ENCODE data around the gene HTR7.
A peak's percentile ranks its signal among the peaks of the same experiment; 100 is the strongest.

The HTR7 gene

DNA sequence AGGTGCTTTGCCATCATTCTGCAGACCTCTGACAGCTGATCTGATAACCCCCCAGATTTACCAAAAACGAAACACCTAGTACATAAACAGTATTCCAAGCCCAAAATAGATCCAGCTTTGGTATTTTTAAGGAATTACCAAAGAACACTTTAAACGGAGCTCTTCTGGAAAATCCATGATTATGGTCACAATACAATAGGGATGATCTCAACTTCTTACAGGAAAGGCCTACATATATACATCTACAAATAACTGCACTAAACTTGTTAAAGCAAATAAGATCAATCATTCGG lies 69.7 kb downstream of the HTR7 start:
- Histone ChIP-seq H3K27ac (no peak overlapping the region), H3K27me3 (no peaks in the 10 kb centered on the region), H3K4me1 (peaks cover 20 to 36% (median 32%) of the 10 kb centered on the region in 10 experiments), H3K4me2 (peak overlapping the region in 7 of 11 experiments; percentile 60 to 82 (median 70); a peak in 10 of 22 replicates), H3K4me3 (no peak overlapping the region), H3K36me3 (no peaks in the 10 kb centered on the region), H3K9me3 (replicated peaks in 1 of 11) (no peaks in the 10 kb centered on the region), H4K20me1 (peaks cover 0 to 83% (median 0%) of the 10 kb centered on the region in 11 experiments; a peak in 5 of 22 replicates), H3K9ac (no peak overlapping the region)
- no peak for TF ChIP-seq Cebpa-rat (IDR thresholded peaks at IDR 0.05)

DNA sequence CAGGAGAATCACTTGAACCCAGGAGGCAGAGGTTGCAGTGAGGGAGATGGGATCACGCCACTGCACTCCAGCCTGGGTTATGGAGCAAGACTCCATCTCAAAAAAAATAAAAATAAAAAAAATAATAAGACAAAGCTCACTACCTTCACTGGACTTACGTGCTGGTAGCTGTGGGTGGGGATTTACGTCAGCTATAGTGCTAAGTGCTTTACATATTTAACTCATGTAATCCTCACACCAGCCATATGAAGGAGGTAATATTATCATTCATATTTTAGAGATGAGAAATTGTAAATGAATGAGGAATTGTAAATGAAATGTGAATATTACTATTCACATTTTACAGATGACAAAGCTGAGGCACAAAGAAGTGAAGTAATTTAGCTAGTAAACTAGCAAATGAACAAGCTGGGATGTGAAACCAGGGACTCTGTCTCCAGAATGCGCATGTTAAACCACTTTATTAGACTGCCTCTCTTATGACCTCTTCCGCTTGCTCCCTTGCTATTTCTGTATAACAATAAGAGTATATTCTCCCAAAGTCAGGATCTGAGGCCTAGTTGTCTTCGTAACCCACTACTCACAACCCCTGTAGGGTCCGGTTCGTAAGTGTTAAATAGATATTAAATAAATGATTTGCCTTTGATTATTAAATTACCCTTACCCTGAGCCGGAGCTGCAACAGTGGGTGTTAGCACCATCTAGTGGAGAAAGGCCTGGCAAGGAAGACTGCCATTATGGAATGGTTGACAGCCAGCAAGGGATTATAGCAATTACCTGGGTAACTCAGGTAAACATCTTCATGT lies 70.2 kb downstream of the HTR7 start:
- no peak for TF ChIP-seq Cebpa-rat (IDR thresholded peaks at IDR 0.05)
- Histone ChIP-seq H3K4me1 (peaks cover 20 to 36% (median 32%) of the 10 kb centered on the region in 10 experiments), H3K9ac (no peak overlapping the region), H3K27ac (no peak overlapping the region), H3K36me3 (no peaks in the 10 kb centered on the region), H3K4me2 (peak overlapping the region in 5 of 11 experiments; percentile 66 to 82 (median 72); a peak in 8 of 22 replicates), H3K27me3 (no peaks in the 10 kb centered on the region), H3K4me3 (no peak overlapping the region), H4K20me1 (peaks cover 0 to 80% (median 0%) of the 10 kb centered on the region in 11 experiments; a peak in 5 of 22 replicates), H3K9me3 (replicated peaks in 1 of 11) (no peaks in the 10 kb centered on the region)

DNA sequence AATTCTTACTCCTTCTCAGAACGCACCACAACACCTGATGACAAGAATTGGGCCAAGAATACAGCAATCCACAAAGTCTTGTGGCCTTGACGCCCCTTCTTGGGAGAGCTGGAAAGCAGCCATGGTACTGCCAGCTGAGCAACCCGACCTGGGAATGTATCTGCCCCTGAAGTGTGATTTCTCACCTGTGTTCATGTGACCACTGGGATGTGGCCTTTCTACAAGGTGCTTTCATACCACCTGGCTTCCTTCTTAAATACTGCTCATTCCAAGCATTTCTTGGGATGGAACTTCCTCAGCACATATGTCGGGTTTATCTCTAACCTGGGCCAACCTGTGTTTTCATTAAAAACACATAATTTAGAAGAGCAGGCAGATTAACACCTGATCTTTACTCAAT lies 72.1 kb downstream of the HTR7 start:
- Histone ChIP-seq H3K9me3 (replicated peaks in 1 of 11) (no peaks in the 10 kb centered on the region), H3K4me1 (peaks cover 20 to 36% (median 30%) of the 10 kb centered on the region in 10 experiments), H3K27ac (no peak overlapping the region), H3K27me3 (no peaks in the 10 kb centered on the region), H3K36me3 (no peaks in the 10 kb centered on the region), H3K9ac (no peak overlapping the region), H4K20me1 (peaks cover 0 to 70% (median 0%) of the 10 kb centered on the region in 11 experiments; a peak in 5 of 22 replicates), H3K4me2 (no peak overlapping the region), H3K4me3 (no peak overlapping the region)
- no peak for TF ChIP-seq Cebpa-rat (IDR thresholded peaks at IDR 0.05)

DNA sequence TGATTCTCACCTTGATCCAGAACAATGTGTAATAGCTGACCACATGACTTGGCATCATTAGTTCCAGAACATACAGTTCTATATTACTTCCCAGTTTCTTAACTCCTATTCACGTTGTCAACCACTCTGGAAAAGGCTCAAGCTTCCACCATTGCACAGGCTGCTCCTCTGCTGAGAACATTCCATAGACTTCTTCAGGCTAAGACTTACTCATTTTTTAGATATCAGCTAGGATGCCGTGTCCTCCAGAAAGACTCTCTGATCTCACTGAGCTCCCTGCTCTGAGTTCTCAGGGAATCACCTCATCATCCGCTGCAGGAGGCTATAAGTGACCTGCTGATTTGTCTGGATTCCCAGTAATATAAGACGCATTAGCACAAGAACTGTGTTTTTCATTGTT lies 73.1 kb downstream of the HTR7 start:
- Histone ChIP-seq H3K27ac (no peak overlapping the region), H3K27me3 (no peaks in the 10 kb centered on the region), H3K36me3 (no peaks in the 10 kb centered on the region), H3K4me1 (peaks cover 13 to 30% (median 20%) of the 10 kb centered on the region in 10 experiments), H3K9ac (no peak overlapping the region), H4K20me1 (peaks cover 0 to 62% (median 0%) of the 10 kb centered on the region in 11 experiments; a peak in 5 of 22 replicates), H3K4me2 (no peak overlapping the region), H3K4me3 (no peak overlapping the region), H3K9me3 (replicated peaks in 1 of 11) (no peaks in the 10 kb centered on the region)
- TF ChIP-seq Cebpa-rat (IDR thresholded peaks at IDR 0.05) = no peak

DNA sequence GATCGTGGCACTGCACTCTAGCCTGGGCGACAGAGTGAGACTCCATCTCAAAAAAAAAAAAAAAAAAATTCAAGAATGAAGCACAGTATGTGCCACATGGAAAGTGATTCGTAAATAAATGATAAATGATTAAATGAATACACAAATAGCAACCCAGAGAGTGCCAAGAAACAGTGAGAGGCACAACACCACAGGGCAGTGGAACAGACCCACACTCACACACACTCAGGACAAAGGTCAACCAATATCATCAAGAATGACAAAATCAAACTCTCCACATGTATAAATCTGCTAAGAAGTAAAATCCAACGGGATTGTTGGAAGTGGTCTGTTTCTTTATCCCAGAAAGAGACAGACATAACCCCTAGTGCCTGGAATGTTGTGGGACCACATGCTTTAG lies 77.4 kb downstream of the HTR7 start:
- H3K27me3 ChIP-seq = no peaks in the 10 kb centered on the region
- no peak overlapping the region for H3K4me2 ChIP-seq
- peaks cover 0 to 27% (median 0%) of the 10 kb centered on the region in 11 experiments; a peak in 4 of 22 replicates for H4K20me1 ChIP-seq
- no peak for TF ChIP-seq Cebpa-rat (IDR thresholded peaks at IDR 0.05)
- no peak overlapping the region for H3K9ac ChIP-seq
- peaks cover 7 to 48% (median 20%) of the 10 kb centered on the region in 10 experiments for H3K4me1 ChIP-seq
- no peak overlapping the region for H3K4me3 ChIP-seq
- no peak overlapping the region for H3K27ac ChIP-seq
- H3K36me3 ChIP-seq = no peaks in the 10 kb centered on the region
- H3K9me3 ChIP-seq (replicated peaks in 1 of 11) = no peaks in the 10 kb centered on the region

DNA sequence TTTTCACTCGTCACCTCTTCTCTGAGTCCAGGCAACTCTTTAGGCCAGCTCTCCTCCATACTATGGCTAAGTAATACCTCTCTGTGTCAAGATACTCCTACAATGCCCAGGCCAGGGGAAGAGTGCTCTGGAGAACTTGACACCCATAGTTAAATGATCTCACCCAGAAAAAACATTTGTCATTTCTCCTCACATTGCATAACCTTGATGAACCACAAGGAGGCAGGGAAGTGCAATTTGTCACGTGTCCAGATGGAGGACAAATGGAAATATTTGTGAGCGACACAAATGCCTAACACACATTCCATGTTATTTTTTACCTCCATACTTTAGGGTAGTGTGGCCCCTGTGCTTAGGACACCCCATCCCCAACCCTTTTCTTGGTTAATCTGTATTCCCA lies 78.3 kb downstream of the HTR7 start:
- Histone ChIP-seq H3K27ac (peak overlapping the region in 1 of 11 experiments; percentile 63; a peak in 1 of 22 replicates), H3K4me1 (peaks cover 13 to 57% (median 29%) of the 10 kb centered on the region in 10 experiments), H3K27me3 (no peaks in the 10 kb centered on the region), H3K36me3 (no peaks in the 10 kb centered on the region), H3K4me2 (peak overlapping the region in 4 of 11 experiments; percentile 14 to 88 (median 86); a peak in 7 of 22 replicates), H3K4me3 (no peak overlapping the region), H4K20me1 (peaks cover 0 to 18% (median 0%) of the 10 kb centered on the region in 11 experiments; a peak in 4 of 22 replicates), H3K9me3 (replicated peaks in 1 of 11) (no peaks in the 10 kb centered on the region), H3K9ac (0 out of 22 replicates have a peak overlapping the region, but pooled peaks of 1 of the 11 experiments have one; percentile 13)
- TF ChIP-seq Cebpa-rat (IDR thresholded peaks at IDR 0.05) = no peak

DNA sequence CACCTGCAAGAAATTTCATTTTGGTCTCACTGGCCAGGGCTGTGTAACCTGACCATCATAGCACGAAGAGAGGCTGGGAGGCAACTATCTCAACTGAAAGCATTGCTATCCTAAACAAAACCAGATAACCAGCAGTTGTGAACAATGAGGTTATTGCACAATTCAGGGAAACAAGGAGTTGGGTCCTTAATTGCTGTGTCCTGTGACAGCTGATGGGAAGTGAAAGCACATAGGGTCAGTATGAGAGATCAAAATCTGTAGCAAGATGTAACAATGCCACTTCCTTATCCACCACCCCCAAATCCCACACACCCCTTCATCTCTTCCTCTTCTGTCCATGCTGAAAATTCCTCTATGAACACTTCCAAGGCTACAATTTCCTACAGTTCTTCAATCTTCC lies 80.2 kb downstream of the HTR7 start:
- Histone ChIP-seq H3K27me3 (no peaks in the 10 kb centered on the region), H3K9me3 (replicated peaks in 1 of 11) (no peaks in the 10 kb centered on the region), H3K4me2 (peak overlapping the region in 7 of 11 experiments; percentile 11 to 88 (median 82); a peak in 13 of 22 replicates), H3K4me3 (peak overlapping the region in 1 of 10 experiments; percentile 12; a peak in 1 of 20 replicates), H3K4me1 (peaks cover 13 to 66% (median 29%) of the 10 kb centered on the region in 10 experiments), H3K36me3 (no peaks in the 10 kb centered on the region), H4K20me1 (peaks cover 0 to 7% (median 0%) of the 10 kb centered on the region in 11 experiments; a peak in 3 of 22 replicates), H3K9ac (no peak overlapping the region), H3K27ac (peak overlapping the region in 5 of 11 experiments; percentile 37 to 66 (median 57); a peak in 9 of 22 replicates)
- peak in 8 of 11 experiments; percentile 38 to 94 (median 77); a peak in 13 of 22 replicates for TF ChIP-seq Cebpa-rat (IDR thresholded peaks at IDR 0.05)

DNA sequence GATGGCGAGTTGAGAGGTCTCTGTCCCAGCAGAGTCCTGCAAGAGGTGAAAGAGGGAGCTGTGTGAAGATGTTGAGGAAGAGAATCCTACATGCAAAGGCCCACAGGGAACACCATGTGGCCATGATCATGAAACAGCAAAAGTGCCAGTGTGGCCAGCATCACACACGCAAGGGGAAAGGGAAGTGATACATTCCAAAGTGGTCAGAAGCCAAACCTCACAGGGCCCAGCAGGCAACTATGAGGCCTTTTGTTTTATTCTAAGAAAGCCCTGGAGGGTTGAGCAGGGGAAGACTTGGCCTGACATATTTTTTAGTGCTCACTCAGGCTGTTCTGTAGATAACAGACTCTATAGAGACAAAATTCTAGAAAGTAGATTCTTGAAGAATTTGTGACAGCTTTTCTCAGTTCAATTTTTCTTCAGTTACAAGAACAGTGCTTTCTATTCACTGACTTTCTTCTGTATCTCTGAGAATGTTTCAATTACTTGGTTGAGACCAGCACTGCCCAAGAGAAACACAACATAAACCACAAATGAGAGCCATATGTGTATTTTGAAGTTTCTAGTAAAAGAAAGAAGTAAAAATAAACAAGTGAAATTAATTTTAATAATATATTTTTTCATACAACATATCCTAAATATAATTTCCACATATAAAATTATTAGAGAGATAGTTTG lies 82.3 kb downstream of the HTR7 start:
- H4K20me1 ChIP-seq = peaks cover 0 to 10% (median 0%) of the 10 kb centered on the region in 11 experiments; a peak in 3 of 22 replicates
- peaks cover 12 to 13% (median 13%) of the 10 kb centered on the region in 11 experiments for H3K9me3 ChIP-seq (replicated peaks in 1 of 11)
- H3K9ac ChIP-seq = peak overlapping the region in 2 of 11 experiments; percentile 22 to 50; a peak in 3 of 22 replicates
- H3K27me3 ChIP-seq = no peaks in the 10 kb centered on the region
- H3K4me1 ChIP-seq = peaks cover 13 to 66% (median 29%) of the 10 kb centered on the region in 10 experiments
- H3K27ac ChIP-seq = peak overlapping the region in 7 of 11 experiments; percentile 11 to 69 (median 52); a peak in 12 of 22 replicates
- H3K36me3 ChIP-seq = peaks cover 0 to 12% (median 0%) of the 10 kb centered on the region in 11 experiments; a peak in 8 of 22 replicates
- H3K4me3 ChIP-seq = no peak overlapping the region
- TF ChIP-seq Cebpa-rat (IDR thresholded peaks at IDR 0.05) = no peak
- H3K4me2 ChIP-seq = peak overlapping the region; percentile 24 to 88 (median 51)
